A204.1 (cell line): ENCODE data around the gene FGF11.

Experiments
- FAIRE-seq: peaks from 2 replicates; lab custom pipeline; 2012; peaks lifted over from hg19 to GRCh38; lab: Jason Lieb, UNC

Gene FGF11

GRCh38 chr17:7431231-7431630 is 8.1 kb upstream of the FGF11 start:
- no peak for FAIRE-seq

DNA sequence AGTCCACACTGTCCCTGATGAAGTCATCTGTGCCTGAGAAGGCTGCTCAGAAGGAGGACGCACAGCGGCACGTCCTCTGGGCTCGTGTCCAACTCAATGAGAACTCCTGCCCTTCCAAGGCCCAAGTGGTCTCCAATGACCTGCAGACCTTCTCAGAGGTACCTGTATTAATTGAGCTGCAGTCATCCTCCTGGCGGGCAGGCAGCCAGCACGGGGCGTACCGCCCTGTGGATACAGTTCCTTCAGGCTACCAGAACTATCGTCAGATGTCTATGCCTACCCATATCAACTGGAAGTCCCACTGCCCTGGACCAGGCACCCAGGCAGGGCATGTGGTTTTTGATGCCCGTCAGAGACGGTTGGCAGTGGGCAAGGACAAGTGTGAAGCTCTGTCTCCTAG is 7.0 kb upstream of the FGF11 start:
- FAIRE-seq, result no peak

GRCh38 chr17:7435676-7436555 is 3.4 kb upstream of the FGF11 start:
- no peak for FAIRE-seq

- no peak for FAIRE-seq
Observed at GRCh38 chr17:7436556-7437368, 2.5 kb upstream of the FGF11 start.

- FAIRE-seq, result no peak
Observed at GRCh38 chr17:7437369-7437863, 1.9 kb upstream of the FGF11 start.

- FAIRE-seq, result no peak
Observed at GRCh38 chr17:7437950-7438614, 1.2 kb upstream of the FGF11 start.

GRCh38 chr17:7438656-7439460 is 454 bp upstream of the FGF11 start:
- FAIRE-seq, result no peak

GRCh38 chr17:7440113-7440833 is 961 bp downstream of the FGF11 start:
- FAIRE-seq, result no peak

DNA sequence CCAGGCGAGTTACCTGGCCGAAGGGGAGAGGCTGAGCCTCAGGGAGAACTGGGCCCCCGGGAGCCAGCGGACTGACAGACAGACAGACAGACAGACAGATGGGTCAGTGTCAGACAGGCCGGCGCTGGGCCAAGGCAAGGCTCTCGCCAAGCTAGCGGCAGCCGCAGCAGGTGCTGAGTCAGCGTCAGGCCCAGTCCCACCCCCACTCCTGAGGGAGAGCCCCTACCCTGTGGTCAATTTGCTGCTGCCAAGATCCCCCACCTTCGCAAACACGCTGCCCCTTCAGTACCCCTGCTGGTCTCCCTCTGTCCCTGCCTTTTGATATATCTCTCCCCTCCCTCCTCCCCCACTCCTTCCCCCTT is 1.5 kb downstream of the FGF11 start:
- FAIRE-seq, result no peak

DNA sequence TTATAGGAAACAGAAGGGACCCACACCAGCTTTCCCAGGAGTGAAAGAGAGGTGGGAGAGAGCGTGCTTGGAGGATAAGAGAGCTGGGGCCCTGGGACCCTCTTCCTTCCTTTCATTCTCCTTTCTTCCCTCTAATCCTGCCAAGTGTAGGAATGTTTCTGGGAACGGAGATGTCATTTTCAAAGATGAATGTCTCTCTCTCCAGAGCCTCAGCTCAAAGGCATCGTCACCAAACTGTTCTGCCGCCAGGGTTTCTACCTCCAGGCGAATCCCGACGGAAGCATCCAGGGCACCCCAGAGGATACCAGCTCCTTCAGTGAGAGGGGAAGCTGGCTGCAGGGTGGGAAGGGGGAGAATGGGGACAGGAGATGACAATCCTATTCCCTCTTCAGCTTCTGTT is 2.0 kb downstream of the FGF11 start:
- FAIRE-seq, result no peak

- FAIRE-seq, result no peak
Observed at GRCh38 chr17:7442142-7442541, 2.8 kb downstream of the FGF11 start.

GRCh38 chr17:7443499-7444485 is 4.5 kb downstream of the FGF11 start:
- no peak for FAIRE-seq

- FAIRE-seq, result no peak
Observed at GRCh38 chr17:7444682-7445618, 5.6 kb downstream of the FGF11 start, which contains the start of gene CHRNB1. CHRNB1 (plus strand) TSS chr17:7445061; CDS start chr17:7445128, 67 bp downstream.

- FAIRE-seq, result no peak
Observed at GRCh38 chr17:7445619-7445968, 6.3 kb downstream of the FGF11 start.

GRCh38 chr17:7448461-7448860 is 9.1 kb downstream of the FGF11 start:
- FAIRE-seq, result no peak

DNA sequence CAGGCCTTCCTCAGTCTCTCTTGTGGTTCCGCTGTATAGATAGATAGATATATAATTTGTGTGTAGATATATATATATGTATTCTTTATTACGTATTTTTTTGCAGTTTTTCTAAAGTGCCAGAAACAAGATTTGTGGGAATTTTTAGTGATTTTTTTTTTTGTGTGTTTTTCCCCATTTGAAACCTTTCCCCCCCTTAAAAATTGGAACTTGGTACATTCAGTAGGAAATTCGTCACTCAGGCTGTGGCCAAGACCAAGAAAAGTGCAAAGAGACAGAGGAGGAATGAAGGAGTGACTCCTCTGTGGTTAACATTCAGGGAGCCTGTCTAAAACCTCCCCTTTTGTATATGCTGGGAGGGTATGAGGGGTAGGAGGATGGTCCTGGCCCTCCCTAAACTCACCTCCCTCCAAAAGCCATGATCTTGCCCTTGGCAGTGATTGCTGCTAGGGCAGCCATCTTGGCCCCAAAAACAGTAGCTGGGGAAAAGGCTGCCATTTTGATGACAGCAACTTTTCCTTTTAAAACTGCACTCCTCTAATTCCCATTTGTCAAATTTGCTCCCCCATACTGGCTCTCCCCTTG is 20.7 kb downstream of the FGF11 start:
- no peak for FAIRE-seq

DNA sequence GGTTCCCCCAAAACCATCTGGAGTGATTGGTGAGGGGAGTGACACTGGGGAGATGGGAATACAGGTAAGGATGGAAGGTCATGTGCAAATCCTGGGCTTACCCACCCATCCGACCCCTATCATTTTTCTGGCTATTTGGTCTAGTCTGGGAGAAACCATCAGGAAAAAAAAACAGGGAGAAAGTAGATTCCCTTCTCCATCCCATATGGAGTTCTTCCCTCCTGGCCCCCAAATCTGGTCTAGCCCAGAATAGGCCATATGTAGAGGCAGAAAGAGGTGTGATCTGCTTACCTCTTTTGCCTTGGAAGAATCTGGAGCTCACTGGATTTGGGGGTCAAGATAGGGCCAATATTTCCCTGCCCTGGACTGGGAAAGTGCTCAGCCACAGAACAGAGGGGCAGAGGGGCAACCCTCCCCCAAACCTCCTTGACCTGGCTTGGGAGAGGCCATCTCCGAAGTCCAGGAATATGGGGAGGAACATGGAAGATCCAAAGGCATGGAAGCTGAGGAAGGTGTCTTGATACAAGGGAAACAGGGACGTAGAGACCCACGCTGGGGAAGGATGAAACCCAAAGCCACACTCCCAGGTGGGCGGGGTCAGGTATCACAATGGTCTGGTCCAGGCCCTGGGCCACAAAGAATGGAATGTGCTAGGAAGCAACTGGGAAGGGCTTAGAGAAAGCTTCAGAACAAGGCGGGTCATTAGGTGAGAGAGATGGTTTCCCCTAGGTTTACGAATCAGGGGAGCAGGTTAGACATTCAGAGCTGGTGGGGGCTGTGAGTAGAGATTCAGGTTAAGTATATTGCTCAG is 21.7 kb downstream of the FGF11 start:
- no peak for FAIRE-seq
